Activated CD4-positive, alpha-beta T cell treated with anti-CD3 and anti-CD28 coated beads, Interleukin-2, amount 50 U/mL, for 24 hours (primary cell): ENCODE measurements around the gene AXL.

ENCODE experiments used
- DNase-seq, 2 donors: peaks; one replicate each; pipeline ENCODE4 v3.0.0-alpha.2; 2020; ENCODE audit warnings: low read depth in 1 of 2, low spot score in 1 of 2

Gene AXL

DNA sequence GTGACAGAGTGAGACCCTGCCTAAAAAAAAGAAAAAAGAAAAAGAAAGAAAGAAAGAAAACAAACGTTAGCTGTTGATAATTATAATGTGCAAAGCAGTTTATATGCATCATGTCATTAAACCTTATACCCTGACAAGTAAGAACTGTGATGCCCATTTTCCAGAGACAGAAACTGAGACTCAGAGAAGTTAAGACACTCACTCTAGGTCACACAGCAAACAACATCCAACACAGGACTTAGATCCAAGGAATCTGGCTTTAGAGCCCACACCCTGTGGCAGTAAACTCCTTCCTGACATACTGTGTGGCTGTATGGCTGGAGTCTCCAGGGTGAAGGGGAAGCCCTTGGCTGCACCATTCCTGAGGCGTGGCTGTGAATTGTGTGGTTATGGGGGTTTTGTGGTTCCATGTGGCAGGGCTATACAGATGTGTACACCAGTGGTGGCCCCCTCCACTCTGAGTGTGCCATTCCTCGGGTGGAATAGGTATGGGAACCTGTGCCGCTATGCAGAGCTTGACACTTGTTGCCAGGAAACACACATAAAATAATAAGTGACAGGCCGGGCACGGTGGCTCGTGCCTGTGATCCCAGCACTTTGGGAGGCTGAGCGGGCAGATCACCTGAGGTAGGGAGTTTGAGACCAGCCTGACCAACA, 15.6 kb downstream of the AXL start:
- no peak for DNase-seq

- DNase-seq: no peak
Measured at GRCh38 chr19:41235480-41235879, 16.5 kb downstream of the AXL start.

GRCh38 chr19:41238244-41238643, 19.2 kb downstream of the AXL start:
- no peak for DNase-seq

DNA sequence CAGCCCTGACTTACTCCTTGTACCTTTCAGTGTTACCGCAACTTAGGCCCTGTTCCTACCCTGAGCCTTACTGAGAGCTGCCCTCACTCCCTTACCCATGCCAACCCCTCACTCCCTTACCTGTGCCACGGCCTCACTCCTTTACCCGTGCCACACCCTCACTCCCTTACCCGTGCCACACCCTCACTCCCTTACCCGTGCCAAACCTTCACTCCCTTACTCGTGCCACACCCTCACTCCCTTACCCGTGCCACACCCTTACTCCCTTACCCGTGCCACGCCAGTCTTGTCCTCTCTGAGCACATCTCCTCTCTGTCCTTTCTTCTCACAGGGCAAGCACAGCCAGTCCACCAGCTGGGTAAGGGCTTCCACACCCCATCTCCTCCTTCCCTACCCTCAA, 20.3 kb downstream of the AXL start:
- no peak for DNase-seq

DNA sequence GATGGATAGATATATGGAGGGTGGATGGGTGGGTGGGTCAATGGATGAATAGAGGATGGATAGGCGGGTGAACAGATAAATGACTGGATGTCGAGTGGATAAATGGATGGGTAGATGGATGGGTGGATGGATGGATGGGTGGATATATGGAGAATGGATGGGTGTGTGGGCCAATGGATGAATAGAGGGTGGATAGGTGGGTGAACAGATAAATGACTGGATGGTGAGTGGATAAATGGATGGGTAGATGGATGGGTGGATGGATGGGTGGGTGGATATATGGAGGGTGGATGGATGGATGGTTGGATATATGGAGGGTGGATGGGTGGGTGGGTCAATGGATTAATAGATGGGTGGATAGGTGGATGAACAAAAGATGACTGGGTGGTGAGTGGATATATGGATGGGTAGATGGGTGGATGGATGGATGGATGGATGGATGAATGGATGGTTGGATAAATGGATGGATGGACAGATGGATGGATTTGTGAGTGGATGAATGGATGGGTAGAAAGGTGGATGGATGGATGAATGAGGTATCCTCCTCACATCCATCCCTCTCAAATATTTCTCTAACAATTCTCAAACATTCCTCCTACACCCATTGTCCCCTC, 21.0 kb downstream of the AXL start:
- no peak for DNase-seq

DNA sequence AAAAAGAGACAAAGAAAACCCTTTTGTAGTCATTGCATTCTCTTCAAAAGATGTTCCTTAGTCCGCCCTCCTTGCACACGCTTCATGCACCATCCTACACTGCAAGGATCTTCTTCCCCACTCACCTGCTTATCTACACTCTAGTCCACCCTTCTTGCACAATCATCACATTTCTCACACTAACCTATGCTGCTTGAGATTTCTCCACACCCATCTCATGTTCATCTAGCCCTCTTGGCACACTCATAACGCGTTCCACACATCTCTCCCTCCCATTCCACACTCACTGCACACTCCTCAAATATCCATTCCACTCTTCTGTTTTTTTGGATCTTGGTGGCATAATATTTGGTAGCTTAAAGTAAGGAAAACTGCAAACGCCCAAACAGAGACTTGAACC, 22.8 kb downstream of the AXL start:
- DNase-seq: no peak

DNA sequence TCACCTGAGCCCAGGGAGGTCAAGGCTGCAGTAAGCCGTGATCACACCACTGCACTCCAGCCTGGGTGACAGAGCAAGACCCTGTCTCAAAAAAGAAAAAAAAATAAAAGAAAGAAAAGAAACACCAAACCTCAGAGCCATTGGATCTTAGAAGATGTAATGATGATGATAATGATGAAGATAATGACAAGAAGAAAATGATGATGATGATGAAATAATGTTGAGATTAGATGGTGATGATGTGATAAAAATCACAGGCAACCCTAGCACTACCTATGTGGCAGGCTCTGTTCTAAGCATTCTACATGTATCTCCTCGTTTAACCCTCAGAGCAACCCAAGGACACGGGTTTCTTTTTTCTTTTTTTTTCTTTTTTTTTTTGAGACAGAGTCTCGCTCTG, 25.1 kb downstream of the AXL start:
- no peak for DNase-seq

DNA sequence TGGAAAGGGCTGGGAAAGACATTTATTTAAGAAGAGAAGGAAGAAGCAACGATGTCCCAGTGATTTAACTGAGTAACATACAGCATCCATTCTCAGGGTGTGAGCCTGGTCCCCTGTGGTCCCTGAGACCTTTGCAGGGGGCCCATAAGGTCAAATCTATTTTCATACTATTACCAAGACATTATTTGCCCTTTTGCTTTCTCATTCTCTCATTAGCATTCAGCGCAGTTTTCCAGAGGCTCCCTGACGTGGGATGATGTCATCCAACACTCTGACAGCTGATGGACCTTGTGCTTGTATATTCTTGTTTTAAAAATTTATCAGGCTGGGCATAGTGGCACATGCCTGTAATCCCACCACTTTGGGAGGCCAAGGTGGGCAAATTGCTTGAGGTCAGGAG, 26.8 kb downstream of the AXL start:
- no peak for DNase-seq

GRCh38 chr19:41248895-41249294, 29.9 kb downstream of the AXL start:
- DNase-seq: no peak

DNA sequence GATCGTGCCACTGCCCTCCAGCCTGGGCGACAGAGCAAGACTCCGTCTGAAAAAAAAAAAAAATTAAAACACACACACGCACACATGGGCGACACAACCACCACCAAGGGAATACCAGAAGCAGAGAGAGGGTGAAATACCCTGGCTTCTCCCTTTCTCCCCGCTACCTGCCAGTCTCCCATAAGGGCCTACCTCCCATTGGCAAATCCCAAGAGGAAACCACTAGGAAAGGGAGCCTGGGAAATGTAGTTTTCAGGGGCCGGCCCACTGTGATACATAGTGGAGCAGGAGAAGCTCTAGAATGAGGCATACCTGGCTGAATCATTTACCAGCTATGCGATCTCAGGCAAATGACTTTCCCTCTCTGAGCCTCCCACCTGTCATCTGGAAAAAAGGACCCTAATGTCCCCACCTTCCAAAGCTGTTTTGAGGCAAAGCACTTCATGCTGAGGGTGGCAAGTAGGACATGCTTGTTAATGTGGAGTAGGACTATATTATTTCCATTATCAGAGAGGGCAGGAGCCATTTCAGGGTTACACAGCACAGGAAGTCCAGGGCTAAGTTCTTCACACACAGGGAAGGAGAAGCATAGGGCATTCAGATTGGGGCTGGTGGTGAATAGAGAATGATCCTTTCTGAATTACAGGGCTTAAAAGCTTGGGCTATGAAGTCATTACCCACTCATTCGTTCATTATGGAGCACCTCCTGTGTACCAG, 30.8 kb downstream of the AXL start:
- DNase-seq: no peak

DNA sequence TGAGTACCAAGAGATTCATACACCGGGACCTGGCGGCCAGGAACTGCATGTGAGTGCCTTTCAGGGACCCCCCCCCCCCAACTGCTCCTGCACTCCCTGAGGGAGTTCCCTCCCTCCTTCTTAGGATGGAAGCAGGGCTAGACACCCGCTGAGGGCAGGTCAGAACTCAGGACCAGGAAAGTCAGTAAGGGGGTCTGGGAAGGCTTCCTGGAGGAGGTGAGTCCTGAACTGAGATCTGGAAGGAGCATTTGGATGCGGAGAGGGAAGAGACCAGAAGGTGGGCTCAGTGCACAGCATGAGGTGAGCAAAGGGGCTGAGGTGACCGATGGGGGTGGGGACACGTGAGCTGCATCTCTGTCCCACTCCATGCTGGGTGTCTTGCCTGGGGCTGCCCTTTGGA, 34.6 kb downstream of the AXL start:
- no peak for DNase-seq

DNA sequence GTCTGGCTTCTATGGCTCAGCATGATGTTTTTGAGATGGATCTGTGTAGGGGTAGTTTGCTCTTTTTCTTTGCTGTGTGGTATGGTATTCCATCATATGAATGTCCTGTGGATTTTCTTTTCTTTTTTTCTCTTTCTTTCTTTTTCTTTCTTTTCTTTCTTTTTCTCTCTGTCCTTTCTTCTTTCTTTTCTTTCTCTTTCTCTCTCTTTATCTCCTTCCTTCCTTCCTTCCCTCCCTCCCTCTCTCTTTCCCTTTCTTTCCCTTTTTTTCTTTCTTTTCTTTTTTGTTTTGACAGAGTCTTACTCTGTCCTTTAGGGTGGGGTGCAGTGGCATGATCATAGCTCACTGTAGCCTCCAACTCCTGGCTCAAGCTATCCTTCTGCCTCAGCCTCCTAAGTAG, 36.1 kb downstream of the AXL start:
- no peak for DNase-seq

DNA sequence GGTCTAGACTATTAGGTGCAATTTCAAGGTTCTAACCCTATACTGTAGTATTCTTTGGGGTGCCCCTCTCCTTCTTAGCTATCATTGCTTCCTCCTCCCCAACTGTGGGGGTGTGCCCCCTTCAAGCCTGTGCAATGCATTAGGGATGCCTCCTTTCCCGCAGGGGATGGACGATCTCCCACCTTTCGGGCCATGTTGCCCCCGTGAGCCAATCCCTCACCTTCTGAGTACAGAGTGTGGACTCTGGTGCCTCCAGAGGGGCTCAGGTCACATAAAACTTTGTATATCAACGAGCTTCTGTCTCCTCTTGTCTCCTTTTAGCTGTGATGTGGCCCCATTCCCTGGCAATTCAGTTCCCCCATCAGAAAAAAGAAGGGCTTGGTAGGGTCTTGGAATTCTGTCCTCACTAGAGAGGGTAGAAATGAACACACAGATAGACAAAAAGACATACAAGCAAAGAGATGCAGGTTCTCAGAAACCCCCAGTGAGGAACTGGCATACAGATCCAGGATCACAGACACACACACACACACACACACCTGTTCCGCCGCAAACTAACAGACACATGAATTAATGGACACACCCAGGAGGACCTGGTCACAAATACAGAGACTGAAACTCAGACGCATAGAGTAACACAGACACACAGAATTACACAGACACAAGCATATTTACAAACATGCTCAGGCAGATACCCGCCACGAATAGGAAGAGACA, 42.6 kb downstream of the AXL start:
- no peak for DNase-seq

DNA sequence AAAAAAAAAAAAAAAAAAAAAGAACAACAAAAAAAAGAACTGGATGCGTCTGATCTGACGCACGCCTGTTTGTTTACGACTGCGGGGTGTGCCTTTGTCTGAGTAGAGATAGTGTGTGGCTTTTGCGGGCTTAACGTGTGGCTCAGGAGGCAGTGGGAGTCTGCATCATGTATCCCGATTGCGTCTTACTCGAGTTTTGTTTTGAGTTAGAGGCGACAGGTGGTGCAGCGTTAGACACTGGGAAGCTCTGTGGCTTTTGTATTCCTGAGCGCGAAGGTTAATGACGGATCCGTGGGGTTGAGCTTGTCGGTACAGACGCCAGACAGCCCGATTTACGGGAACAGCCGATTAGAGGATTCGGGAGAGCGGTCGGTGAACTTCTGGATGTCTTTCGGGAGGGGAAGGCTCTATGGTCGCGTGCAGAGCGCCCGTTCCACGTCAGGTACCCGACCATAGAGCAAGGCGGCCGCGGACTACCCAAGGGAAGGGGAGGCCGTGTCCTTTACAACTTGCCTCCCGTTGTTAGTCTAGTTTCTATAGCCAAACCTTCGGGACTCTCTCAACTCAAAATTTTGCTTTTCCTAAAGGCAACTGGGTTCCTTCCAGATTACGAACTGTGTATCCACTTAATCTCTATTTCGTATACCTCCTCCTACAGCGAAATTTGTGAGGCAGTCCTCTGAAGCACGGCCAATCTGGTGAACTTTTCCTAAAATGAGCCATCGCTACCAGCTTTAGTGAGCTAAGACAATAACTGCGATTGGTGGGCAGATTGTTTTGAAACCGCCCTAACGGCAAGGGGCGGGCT, 44.2 kb downstream of the AXL start:
- peak; percentile 61 to 82 for DNase-seq

DNA sequence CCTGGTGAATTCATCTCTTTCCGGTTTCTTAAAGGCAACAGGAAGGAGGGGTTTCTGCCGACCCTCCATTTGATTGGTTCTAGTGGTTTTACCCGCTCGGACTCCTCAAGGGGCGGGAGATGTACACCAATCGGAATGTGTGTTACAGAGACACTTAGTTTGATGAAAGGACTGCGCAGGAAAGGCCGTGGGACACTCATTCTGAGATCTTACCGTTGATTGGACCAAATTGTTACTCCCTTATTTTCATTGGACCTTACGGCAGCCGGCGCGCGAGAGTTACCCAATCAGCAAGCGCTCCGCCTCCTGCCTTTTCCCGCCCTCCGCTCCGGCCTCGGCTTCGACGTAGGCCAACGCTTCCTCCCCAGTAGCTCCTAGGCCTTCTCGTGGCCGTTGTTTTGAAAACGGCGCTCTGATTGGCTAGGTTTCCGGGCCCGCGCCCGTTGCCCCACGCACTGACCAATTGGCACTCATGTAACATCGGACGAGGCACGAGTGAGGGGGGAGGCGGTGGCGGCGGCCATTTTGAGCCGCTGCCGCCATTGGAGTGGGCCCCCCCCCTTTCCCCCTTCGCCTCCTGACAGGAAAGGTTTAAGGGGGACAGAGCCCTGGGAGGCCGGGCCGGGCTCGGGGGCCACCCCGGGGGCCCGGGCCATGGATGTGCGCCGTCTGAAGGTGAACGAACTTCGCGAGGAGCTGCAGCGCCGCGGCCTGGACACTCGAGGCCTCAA, 45.0 kb downstream of the AXL start, which contains the start of gene HNRNPUL1:
Gene HNRNPUL1 (plus strand): TSS at position 523 of the 731 bp plus-strand sequence. CDS start 132 bp downstream, at position 655.
- DNase-seq: peak; percentile 99

DNA sequence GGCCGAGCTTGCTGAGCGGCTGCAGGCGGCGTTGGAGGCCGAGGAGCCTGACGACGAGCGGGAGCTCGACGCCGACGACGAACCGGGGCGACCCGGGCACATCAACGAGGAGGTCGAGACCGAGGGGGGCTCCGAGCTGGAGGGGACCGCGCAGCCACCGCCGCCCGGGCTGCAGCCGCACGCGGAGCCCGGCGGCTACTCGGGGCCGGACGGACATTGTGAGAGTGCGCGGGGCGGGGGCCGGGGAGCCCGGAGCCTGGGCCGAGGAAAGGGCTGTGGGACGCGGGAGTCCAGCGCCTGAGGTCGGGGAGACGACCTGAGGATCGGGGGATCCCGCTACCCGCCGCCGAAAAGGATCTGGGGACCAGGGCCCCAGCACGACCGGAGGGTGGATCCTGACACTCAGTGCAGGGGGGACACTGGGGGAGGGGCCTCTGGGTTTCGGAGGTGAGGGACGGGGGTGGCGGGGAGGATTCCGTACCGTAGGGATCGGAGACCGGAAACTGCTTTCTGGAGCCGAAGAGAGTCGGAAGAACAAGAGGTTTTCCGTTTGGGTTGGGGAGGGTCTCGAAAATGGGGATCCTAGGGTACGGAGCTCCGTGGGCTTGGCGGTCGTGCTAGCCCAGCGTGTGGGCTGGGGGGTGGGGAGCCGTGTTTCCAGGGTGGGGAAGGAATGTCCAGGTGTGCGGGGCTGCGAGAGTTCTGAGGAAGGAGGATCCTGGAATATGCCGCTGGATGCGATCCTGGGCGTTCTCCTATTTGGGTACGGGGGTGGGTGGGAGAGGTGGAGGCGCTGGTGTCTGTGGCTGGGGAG, 45.8 kb downstream of the AXL start:
- DNase-seq: peak; percentile 46 to 65

- DNase-seq: no peak
Measured at GRCh38 chr19:41265395-41266153, 46.6 kb downstream of the AXL start.

DNA sequence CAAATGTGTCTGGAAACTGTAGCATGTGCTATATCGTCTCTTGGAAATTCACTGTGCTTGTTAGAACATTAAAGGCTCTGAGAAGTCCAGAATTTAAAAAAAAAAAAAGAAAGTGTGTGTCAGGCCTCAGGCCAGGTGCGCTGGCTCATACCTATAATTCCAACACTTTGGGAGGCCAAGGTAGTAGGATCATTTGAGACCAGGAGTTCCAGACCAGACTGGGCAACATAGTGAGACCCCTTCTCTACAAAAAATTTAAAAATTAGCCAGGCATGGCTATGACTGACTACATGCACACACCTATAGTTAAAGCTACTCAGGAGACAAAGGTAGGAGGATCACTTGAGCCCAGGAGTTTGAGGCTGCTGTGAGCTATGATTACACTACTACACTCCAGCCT, 50.0 kb downstream of the AXL start:
- DNase-seq: no peak

GRCh38 chr19:41269571-41269970, 50.5 kb downstream of the AXL start:
- DNase-seq: no peak
